ENCODE measurements around the gene VAV1.

DNA sequence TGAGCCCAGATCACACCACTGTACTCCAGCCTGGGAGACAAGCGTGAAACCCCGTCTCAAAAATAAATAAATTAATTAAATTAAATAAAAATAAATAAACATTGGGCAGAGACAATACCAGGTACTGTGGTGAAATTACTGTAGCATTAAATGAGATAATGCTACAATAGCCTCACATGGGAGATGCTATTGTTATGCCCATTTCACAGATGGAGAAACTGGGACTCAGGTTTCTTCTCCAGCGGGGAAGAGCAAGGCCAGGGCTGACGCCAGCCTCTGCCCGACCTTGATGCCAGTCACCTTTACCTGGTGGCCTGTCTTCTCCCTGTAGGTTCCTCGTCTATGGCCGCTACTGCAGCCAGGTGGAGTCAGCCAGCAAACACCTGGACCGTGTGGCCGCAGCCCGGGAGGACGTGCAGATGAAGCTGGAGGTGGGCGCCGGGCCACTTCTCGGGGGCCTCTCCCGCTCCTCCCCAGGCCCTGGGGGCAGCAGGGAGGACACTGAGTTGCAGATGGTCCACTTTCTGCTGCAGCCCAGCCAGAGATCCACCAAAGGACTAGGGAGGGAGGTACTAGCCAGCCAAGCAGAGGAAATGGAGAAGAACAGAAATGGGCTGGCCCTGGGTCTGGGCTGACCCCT, 53.9 kb downstream of the VAV1 start:
- TF ChIP-seq POLR2A (IDR thresholded peaks at IDR 0.05; ENCODE audit: low read depth, low read length) (peak; percentile 27; the same call in 1 of the 2 replicates), FOS (IDR thresholded peaks at IDR 0.05; ENCODE audit: borderline replicate concordance, extremely low read depth, insufficient read length) (no peak), TBL1XR1 (IDR thresholded peaks at IDR 0.05; ENCODE audit: low read depth, low read length) (no peak), LARP7 (IDR thresholded peaks at IDR 0.05) (no peak), POLR2AphosphoS5 (IDR thresholded peaks at IDR 0.05; ENCODE audit: low read length) (no peak)
- TF ChIP-seq, protein P1, sequence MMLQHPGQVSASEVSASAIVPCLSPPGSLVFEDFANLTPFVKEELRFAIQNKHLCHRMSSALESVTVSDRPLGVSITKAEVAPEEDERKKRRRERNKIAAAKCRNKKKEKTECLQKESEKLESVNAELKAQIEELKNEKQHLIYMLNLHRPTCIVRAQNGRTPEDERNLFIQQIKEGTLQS (IDR thresholded peaks at IDR 0.05; ENCODE audit: borderline replicate concordance, extremely low read depth, low read depth, low read length), result no peak
- TF ChIP-seq, protein P2, sequence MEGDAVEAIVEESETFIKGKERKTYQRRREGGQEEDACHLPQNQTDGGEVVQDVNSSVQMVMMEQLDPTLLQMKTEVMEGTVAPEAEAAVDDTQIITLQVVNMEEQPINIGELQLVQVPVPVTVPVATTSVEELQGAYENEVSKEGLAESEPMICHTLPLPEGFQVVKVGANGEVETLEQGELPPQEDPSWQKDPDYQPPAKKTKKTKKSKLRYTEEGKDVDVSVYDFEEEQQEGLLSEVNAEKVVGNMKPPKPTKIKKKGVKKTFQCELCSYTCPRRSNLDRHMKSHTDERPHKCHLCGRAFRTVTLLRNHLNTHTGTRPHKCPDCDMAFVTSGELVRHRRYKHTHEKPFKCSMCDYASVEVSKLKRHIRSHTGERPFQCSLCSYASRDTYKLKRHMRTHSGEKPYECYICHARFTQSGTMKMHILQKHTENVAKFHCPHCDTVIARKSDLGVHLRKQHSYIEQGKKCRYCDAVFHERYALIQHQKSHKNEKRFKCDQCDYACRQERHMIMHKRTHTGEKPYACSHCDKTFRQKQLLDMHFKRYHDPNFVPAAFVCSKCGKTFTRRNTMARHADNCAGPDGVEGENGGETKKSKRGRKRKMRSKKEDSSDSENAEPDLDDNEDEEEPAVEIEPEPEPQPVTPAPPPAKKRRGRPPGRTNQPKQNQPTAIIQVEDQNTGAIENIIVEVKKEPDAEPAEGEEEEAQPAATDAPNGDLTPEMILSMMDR (IDR thresholded peaks at IDR 0.05 in 2 of 3, conservative IDR thresholded peaks at IDR 0.05 in 1 of 3; ENCODE audit: control insufficient read depth in 2 of 3, extremely low read depth in 1 of 3, insufficient read depth in 1 of 3, low read depth in 3 of 3, low read length in 3 of 3), result no peak
- TF ChIP-seq, protein P3, sequence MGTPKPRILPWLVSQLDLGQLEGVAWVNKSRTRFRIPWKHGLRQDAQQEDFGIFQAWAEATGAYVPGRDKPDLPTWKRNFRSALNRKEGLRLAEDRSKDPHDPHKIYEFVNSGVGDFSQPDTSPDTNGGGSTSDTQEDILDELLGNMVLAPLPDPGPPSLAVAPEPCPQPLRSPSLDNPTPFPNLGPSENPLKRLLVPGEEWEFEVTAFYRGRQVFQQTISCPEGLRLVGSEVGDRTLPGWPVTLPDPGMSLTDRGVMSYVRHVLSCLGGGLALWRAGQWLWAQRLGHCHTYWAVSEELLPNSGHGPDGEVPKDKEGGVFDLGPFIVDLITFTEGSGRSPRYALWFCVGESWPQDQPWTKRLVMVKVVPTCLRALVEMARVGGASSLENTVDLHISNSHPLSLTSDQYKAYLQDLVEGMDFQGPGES (IDR thresholded peaks at IDR 0.05), result no peak
- TF ChIP-seq, protein P4, sequence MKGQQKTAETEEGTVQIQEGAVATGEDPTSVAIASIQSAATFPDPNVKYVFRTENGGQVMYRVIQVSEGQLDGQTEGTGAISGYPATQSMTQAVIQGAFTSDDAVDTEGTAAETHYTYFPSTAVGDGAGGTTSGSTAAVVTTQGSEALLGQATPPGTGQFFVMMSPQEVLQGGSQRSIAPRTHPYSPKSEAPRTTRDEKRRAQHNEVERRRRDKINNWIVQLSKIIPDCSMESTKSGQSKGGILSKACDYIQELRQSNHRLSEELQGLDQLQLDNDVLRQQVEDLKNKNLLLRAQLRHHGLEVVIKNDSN (IDR thresholded peaks at IDR 0.05; ENCODE audit: borderline replicate concordance, extremely low read length, insufficient read depth, low read depth, low read length), result no peak

Measured in GM12878 (cell line).